Activated naive CD4-positive, alpha-beta T cell (primary cell): Measurements from ENCODE around the gene RMRP.
A peak's percentile ranks its signal among the peaks of the same experiment; 100 is the strongest.

Experiments
- DNase-seq, 4 experiments: peaks; one replicate each; lab custom pipeline; 2025; lab: John Stamatoyannopoulos, UW

The RMRP gene

DNA sequence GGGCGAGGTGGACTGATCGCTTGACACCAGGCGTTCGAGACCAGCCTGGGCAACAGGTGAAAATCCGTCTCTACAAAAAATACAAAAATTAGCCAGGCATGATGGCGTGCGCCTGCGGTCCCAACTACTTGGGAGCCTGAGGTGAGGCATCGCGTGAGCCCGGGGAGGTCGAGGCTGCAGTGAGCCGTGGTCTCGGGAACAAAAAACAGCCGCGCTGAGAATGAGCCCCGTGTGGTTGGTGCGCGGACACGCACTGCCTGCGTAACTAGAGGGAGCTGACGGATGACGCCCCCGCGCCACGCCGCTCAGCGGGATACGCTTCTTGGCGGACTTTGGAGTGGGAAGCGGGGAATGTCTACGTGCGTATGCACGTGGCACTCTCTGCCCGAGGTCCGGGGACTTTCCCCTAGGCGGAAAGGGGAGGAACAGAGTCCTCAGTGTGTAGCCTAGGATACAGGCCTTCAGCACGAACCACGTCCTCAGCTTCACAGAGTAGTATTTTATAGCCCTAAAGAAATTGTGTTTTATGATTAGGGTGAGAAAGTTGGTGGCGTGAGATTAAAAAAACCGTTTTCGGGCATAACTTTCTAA, at the start of gene RMRP:
Gene RMRP (minus strand): TSS at position 474 of the 591 bp plus-strand sequence.
- peak; percentile 55 to 77 (median 69) for DNase-seq

DNA sequence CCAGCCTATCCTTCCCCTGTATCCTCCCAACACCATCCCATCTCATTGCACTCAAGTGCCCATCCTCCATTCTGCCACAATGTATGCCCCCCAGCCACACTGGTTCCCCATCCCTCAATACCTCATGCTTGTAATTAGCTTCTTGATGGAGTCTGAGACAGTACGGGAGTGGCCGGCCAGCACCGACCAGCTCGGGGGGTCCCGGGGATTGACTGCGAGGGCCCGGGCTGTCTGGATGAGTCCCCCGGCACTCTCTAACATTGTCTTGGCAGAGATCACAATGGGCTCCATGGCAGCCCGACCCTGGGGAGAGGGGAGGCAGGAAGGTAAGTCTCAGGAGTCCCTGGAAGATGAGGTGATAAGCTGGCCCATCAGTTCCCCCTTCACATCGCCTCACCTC, 49.1 kb upstream of the RMRP start:
- no peak for DNase-seq

DNA sequence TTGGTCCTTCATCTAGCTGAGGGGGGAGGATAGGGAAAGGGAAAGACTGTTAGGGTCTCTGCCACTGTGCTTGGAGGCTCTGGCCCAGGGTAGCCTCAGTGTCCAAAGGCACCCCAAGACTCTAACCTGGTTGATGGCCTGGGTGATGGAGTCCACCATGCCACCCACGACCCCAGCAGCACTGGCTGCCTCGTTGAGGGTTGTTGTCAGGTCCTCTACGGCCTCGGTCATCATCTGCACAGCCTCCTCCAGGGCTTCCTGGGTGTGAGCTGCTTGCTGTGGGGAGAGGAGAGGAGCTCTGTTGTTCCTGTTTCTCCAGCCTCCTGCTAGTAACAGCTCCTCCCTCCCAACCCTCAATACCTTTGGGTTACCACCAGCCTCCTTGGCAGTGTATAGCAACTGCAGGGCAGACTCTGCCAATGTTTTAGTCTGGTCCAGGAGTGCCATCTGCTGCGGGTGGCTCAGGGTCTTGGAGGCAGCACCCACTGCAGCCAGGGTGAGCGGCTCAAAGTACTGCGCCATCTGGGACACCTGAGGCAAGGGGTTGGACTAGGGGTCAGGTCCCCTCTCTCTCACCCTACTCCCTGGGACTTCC, 48.1 kb upstream of the RMRP start:
- no peak for DNase-seq

DNA sequence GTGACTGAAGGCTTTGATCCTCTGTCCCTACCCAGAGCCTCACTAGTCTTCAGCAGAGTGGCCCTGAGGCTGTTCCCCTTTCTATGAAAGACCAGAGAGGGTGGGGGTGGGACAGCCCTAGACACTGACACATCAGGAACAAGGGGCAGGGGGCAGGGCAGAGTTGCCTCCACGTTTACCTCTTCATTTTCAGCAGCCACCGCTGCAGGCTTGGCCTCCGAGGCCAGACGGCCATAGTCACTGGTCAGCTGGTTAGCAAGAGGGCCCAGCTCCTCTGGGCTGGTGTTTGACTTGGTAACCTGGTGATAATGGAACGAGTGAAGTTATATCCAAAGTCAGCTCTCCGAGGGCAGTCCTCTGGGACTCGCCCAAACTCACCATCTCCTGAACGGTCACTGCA, 47.6 kb upstream of the RMRP start:
- DNase-seq: no peak

DNA sequence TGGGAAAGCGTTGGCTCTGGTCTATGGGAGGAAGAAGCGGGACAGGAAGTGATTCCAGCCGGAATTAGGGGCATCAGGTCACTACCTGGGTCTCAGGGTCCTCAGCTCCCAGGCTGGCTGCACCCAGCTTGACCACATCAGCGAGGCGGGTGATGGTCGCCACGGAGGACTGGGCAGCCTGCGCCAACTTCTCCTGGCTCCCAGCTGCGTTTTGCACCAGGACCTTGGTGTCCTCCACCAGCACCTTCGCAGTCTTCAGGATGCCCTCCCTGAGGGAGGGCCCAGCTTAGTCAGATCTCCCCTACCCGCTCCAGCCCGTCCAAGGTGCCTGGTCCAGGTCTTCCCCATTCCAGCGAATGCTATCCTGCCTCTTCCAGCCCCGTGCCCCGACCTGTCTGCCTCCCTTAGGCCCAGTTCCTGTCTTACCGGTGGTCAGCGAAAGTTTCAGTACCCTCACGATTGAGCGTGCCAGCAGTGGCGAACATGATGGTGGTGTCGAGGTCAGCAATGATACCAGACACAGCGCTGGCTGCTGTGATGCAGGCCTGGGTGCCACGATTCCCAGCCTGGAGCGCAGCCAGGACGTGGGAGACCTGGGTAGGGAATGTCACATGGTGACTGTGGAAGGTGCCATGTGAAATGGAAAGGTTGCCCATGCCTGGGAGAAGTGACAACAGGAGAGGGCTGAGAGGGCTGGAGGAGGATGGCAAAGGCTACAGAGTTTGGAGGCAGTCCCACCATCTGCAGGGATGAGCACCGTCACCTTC, 46.3 kb upstream of the RMRP start:
- DNase-seq: no peak

DNA sequence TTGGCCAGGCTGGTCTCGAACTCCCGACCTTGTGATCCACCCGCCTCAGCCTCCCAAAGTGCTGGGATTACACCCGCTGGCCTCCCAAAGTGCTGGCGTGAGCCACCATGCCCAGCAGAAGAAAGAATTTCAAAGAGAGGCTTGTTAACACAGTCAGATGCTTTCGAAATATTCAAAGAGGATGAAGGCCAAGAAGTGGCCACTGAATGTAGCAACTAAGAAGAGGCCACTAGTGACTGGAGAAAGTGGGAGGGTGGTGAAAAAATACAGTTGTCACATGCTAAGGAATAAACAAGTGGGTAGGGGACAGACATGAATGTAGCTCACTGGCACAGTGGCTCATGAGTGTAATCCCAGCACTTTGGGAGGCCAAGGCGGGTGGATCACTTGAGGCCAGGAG, 44.9 kb upstream of the RMRP start:
- DNase-seq: no peak

DNA sequence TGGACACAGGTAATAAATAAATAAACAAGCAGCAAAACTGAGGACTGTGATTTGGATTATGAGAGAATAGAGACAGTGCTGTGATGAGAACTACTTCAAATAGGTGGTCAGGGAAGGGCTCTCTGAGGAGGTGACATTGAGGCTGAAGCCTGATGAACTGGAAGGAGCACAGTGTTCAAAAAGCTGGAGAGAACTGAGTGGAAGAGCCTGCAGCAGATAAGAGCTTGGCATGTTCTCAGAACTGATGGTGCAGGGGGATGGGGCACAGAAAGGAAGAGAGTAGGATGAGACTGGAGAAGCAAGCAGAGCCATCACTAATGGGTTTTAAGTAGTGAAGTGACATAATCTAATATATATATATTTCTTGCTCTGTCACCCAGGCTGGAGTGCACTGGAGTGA, 43.1 kb upstream of the RMRP start:
- DNase-seq: no peak

DNA sequence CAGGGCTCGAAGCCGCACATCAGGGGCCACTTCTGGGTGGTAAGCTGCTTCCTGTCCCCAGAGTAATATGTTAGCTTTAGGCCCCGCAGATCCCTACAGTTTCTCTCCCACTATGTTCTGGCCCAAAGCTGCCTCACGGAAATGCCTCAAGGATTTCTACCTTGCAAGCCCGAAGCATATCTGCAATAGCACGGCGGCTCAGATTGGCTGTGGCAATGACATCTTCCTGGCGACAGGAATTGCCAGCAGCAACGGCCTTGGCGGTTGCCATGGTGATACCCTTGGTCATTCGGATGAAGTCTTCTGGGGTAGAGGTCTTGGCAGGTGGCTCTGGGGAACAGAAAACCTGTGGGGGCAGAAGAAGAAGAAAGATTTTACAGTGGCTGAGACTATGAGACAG, 42.2 kb upstream of the RMRP start:
- DNase-seq: no peak

DNA sequence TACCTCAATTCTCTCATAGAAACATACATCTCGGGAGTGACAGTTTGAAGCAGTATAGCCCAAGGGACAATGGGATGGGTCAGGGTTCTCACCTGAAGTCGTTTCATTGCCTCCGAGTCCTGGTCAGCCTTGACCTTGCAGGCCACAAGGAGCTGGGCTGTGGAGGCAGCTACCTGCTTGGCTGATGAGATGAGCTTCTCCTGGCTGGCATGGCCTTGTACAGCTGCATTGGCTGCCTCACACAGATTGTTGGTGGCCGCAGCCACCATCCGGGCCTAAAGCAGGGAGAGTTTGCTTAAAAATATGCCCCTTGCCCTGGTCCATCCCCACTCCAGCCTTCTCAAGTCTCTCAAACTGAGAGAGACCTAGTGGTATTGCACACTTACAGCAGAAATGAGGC, 40.4 kb upstream of the RMRP start:
- DNase-seq: no peak

DNA sequence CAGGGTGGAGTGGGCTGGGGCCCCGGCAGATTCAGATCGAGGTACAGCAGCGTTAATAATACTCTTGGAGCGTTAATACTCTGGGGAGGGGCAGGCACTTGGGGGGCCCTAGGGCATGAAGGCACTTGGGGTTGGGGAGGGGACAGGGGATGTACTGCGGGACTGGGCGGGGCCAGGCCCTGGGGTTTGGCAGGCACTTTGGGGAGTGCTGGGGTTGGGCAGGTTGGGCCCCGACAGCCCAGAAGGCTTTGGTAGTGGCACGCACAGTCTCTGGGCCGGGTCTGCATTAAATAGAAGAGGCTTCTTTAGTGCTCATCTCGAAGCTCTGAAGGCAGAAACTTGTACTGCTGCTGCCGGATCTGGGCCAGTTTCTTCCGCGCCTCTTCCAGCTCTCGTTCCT, 39.7 kb upstream of the RMRP start:
- no peak for DNase-seq

DNA sequence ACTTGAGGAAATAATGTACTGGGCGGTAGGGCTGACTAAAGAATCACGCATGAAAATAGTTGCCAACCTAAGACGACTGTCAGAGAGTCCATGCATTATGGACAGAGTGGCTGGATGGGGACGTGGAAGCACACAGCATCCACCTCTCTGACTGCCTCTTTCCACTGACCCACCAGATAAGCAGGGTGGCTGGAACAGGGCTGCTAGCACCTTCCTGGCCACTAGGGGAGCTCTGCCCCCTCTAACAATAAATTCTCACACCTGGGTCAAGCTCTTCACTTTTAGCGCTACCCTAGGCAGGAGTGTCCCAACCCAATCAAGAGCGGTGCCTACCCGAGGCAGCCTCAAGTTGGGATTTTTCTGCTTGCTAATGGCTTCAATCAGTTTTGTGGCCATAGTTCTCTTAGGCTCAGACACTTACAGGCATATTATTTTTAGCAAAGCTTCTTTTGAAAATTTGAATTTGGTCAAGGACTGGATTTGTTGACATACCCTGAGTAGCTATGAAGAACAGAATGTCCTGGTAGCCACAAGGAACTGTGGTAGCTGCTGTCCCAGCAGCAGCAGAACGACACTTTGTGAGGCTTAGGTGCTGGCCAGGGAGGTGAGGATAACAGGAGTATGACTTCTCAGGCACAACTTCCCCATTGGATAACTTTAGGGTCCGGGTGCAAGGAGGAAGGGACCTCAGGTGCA, 38.8 kb upstream of the RMRP start:
- peak in 2 of 4 experiments; percentile 14 to 23 for DNase-seq

DNA sequence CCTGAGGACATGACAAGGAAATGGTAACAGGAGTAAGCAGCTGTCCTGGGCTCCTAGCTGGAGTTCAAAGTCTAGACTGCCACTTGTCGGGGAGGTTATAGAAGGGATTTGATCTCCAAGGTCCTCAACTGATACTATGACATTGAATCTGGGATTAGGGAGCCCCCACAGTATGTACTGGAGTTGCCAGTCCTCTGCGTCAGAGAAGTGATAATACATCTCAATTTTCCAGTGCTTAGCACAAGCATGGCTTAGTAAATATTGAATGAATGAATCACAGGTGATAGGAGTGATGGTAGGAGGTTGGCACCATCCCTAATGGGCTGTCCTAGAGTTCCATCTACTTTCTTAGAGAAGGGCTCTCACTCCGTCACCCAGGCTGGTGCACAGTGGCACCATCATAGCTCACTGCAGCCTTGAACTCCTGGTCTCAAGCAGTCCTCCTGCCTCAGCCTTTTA, 38.2 kb upstream of the RMRP start:
- no peak for DNase-seq

DNA sequence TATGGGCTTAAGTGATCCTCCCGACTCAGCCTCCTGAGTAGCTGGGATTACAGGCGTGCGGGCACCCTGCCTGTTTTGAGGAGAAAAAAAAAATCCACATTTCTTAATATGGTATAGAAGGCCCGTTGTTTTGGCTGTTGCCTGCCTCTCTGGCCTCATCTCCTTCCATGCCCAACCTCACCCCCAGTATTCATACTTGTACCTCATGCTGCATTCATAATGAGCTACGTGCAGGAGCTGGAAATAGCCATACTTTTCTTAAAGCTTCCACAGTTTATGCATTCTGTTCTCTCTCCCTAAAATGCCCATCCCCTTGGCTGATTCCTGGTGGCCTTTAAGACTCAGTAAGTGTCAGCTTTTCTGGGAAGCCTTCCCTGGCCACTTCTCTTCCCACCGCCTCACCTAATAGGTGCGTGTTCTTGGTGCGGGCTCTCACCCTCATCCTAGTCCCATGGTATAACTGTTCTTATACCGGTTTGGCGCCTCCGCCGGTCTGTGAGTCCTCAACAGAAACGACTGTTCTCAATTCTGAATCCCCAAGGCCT, 34.0 kb upstream of the RMRP start:
- no peak for DNase-seq

DNA sequence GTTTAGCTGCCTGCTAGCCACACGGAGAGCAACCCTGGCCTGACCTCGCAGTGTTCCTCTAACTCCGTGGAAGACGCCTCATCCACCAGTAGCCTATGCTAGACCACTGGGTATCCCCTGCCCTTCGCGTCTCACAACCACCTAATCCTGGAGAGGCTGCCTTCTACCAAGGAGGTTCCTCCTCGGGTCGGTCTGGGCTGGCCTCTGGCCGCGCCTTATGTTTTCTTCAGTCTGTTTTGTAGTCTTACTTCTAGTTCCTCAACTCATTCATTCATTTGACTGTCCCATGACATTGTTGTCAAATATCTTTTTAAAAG, 33.5 kb upstream of the RMRP start:
- no peak for DNase-seq

DNA sequence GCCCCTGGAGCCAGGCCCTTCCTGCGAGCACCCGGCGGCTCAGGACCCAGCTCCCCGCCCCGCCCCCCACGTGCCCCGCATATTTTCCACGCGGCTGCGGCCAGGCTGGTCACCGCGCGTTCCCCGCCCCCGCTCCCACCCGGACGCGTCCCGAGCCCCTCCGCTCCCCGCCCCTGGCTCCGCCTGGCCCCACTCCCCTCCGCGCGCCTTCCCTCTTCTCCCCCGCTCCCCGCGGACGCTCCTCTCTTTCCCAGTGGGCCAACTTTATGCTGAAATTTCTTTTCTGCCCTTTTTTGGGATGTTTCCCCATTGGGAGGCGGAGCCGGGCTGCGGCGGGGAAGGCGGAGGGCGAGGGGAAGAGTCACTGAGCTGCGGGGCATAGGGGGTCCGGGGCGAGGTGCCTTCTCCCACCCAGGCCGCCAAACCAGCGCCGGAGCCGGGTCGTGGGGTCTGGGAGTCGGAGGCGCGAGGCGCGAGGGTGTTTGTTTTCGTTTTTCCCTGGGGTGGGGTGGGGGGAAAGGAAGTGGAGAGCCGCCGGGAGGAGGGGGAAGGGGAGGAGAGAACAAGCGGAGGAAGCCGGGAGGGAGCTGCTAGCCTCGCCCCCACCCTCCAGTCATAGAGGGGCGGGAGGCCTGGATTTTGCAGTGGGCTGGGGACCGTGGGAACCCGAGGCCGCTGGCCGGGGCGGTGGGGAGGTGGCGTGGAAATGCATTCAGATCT, 33.0 kb upstream of the RMRP start:
- DNase-seq: peak in 1 of 4 experiments; percentile 21

DNA sequence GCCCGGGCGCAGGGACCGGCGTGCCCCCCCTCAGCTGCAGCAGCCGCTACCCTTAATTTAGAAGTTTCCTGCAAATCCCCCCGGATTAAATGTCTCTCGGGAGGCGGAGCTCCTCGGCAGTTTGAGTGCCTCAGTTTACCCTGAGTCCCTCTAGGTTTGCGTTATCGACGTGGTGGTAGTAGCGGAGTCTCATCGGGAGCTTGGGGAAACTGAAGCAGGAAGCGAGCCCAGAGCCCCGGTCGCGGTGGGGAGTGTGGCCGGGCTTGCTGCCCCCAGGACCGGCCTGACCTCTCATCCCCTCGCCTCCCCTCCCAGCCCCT, 32.4 kb upstream of the RMRP start:
- no peak for DNase-seq

DNA sequence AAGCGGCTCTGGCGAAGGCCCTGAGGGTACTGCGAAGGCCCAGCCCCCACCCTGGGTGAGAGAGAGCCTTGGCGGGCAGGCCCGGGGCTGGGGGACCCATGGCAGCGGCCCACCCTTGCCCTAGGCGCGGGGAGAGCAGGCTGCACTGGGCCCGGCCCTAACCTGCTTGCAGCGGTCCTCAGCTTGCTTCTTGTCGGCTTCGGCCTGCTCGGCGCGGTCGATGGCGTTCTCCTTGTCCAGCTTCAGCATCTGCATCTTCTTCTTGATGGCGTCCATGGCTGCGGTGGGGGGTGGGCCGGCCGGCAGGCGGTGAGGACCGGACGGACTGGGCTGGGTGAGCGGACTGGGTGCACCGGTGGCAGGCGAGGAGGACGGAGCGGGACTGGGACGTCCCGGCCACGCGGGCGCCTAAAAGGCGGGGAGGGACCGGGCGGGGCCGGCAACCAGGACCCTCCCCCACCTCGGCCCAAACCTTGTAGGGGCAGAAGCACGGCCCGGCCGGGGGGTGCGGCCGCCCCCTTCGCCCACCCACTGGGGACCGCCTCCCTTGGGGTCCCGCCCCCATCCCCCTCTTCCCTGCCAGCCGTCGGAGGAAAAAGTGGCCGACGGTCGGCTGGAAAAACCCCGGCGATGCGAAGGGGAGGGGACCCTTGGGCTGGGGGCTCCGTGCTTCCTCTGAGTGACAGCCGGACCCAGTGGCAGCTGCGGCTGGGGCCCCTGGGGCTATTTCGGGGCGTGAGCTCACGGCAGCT, 31.9 kb upstream of the RMRP start, which contains the start of gene TPM2:
Gene TPM2 (minus strand): TSS at position 384 of the 752 bp plus-strand sequence. CDS start 108 bp downstream, at position 276.
- DNase-seq: no peak

DNA sequence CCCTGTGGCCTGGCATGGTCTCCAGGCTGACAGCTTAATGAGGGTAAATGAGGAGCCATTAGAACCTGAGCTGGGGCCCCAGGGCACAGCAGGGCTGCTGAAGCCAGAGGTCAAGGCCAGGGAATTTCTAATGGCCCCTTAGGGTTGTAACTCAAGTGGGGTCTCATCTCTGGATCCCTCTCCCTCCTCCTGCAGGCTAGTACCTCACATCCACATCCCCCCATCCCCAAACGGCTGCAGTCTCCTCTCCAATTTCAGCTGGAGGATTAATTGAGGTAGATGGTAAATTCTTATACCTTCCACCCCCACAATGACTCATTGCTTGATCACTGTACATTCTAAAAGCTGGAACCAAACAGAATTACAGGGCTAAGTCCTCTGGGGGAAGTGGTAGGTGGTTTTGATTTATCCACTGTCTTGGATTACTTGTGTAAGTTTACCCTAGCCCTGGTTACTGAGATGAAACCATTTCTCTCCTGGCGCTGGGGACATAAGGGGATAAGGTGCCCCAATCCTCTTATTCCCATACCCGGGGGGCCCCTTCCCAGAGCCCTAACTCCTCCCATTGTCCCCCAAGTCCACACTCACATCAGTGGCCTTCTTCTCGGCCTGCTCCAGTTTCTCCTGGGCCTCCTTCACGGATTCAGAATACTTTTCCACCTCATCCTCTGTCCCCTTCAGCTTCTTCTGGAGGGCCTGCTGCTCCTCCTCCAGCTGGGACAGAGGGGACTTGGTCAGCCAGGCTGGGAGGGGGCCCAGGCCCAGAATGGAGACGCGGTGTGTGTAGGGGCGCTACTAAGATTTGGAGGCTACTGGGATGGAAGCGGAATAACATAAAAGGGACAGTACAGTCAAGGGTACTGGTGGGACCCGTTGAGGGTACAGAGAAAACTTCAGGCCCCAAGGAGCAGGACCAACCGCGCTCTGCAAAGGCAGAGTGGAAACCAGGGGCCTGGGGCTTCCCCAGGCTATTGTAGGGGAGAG, 31.0 kb upstream of the RMRP start:
- no peak for DNase-seq

DNA sequence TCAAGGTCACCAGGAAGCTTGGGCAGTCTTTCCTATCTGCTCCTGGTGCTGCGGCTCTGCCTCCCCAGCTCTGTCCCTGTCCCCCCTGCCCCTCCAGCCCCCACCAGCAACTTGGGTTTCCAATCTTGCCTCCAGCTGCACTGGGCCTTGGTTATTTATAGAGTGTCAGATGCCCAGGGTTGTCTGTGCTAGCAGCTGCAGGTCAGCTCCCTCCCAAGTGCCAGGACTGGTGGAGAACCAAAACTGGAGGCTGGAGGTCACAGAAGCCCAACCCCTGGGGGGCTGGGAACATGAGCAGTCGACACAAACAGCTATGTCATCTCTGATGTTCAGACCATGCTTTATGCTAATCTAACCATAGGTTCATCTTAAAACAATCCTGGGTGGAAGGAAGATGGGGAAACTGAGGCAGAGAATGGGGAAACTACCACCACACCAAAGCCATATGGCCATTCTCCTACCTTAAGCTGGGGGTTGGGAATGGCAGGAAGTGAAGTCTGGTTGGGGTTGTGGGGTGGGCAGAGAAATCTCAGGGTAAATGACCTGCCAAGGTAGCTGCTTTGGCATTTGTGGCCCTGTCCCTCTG, 30.2 kb upstream of the RMRP start:
- DNase-seq: no peak

DNA sequence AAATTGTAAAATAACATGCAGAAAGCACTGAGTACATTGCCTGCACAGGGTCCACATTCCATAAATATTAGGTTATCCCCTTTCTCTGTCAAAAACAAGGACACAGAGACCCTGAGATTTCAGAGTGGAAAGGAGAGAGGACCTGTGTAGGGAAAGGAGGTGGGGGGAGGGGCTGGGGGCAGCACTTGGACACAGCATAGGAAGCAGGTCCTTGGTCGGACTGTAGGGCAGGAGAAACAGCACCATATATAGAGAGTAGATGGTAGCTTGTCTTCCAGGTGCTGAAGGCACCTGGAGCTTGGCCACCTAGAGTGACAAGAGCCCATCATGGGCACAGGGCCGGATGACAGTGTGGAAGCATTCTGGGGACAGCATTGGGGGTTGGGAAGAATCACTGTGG, 29.5 kb upstream of the RMRP start:
- no peak for DNase-seq
